M059J (cell line): ENCODE data around the gene ZHX3. TPM values are rescaled to one million over a fixed set of nuclear protein-coding genes. Genes with fewer than 3 reads are reported as not detected.

ENCODE experiments used
- DNase-seq: peaks from one replicate; pipeline ENCODE4 v3.0.0-alpha.2; 2012; ENCODE audit warnings: low read depth
- total RNA-seq: library from RNA; depleted of rRNA; stranded (reverse); fragments of >200 nt; shearing (Covaris generic); gene quantifications from 2 replicates; pipeline ENCODE4 v1.2.3, GENCODE V29; 2014

ZHX3 gene
- total RNA-seq, 1 experiment from 2014 or later = 42.6 TPM

- DNase-seq = no peak
These were observed 119.1 kb downstream of the ZHX3 start for GRCh38 chr20:41198443-41198842.

GRCh38 chr20:41196653-41197225 lies 120.8 kb downstream of the ZHX3 start:
- DNase-seq = no peak

DNA sequence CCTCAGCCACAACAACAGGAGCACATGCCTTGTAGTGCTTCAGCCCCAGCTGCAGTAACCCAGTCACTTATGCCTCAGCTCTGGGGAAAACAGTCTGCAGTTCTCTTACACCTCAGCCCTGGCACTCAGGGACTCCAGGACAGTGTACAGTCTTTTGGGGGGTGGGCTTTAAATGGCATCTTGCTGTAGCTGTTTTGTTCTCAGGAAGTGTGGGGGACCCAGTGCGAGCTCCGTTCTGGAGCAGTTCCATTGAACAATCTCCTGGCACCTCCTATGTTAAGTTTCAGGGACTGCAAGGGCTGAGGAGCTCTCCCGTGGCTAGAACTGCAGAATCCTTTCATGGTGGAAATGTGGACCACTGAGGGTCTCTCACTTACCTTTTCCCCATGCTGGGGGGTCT lies 125.0 kb downstream of the ZHX3 start:
- DNase-seq = no peak

- DNase-seq = no peak
These were observed 125.7 kb downstream of the ZHX3 start for GRCh38 chr20:41191562-41192500.

- no peak for DNase-seq
These were observed 129.9 kb downstream of the ZHX3 start for GRCh38 chr20:41187668-41188067.

DNA sequence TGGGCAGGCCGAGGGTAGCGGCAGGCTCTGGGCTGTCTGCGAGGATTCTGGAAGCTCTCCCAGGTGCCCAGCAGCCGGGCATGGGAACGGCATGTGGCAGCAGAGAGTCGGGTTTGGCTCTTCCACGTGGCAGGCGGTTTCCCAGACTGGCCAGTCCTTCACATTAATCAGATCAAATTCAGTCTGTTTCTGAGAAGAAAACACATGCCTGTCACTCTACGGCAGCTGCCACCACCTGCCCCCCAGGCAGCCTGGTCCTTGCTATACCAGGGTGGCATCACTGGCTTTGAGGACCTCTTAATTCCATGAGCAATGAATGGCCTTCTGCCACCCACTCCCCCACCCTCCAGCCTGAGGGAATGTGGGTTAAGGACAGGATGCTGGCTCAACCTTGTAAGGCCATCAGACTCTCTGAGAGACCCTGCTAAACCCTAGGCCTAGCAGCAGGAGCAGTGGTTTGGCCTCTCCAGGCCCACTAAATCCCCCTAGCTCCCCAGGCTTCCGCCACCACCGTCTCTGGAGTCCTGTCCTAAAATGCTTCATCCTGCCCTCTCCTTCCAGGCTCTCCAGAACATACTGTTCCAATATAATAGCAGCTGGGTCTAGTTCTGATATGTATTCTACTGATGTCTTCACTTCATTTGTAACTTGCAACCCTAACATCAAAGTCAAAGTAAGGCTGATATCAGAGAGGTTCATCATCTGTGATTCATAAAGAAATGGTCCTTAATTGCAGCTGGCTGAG lies 132.3 kb downstream of the ZHX3 start:
- DNase-seq = no peak

GRCh38 chr20:41183831-41184230 lies 133.7 kb downstream of the ZHX3 start:
- no peak for DNase-seq

- DNase-seq = no peak
These were observed 134.1 kb downstream of the ZHX3 start for GRCh38 chr20:41183391-41183790.

DNA sequence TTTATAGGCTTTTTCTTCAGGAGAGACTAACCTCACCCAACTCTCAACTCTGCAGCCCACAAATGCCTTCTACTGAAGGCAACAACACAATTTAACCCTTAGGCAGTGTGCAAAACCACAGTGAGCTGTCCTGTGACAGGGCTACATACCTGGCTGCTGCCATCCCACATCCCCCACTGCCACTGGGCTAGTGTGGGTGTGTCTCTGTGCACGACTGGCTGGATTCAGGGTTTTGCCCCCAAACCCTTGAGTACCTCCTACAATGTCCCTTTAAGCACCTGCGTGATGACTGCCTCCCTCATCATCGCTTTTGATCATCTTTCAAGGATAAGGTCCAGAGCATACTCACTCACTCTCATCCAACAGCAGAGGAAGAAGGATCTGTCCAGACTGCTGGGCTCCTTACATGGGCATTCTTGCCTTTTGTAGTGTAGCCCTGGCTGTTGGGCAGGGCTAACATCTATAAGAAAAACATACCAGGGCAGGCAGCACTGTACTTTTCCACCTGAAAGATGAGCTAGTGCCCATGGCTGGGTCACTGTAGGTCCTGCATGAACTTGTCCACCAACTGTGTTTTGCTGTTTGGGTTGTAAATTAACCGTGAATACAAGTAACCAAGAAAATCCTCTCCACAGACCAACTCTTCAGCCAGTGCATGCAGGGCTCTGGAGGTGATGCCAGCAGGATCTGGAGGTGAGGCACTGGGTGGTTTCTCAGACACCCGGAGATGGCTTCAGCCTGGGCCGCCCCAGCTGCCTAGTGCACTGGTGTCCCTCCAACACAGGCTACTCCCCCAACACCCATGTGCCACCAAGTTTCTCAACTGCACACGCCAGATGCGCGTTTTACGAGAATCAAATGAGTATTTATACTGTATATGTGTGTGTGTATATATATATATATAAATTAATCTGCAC lies 135.0 kb downstream of the ZHX3 start:
- DNase-seq = peak; percentile 84

DNA sequence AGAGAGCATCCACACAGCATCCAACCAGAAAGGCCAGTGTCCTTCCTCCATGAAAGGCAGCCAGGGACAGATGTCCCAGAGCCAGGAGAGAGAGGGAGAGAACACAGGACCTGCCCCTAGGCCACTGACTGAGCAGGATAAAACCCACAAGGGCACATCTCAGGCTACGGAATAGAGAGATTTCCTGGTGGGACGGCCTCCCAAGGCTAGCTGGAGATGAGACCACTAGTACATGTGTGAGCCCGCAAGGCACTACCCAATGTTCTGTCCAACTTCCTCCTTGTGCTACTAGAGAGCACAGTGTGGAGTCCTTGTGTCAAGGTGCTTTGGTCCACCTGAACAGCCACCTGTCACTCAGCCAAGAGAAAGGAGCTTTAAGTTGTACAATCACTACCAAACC lies 136.0 kb downstream of the ZHX3 start:
- DNase-seq = no peak

GRCh38 chr20:41180599-41181333 lies 136.8 kb downstream of the ZHX3 start:
- no peak for DNase-seq

DNA sequence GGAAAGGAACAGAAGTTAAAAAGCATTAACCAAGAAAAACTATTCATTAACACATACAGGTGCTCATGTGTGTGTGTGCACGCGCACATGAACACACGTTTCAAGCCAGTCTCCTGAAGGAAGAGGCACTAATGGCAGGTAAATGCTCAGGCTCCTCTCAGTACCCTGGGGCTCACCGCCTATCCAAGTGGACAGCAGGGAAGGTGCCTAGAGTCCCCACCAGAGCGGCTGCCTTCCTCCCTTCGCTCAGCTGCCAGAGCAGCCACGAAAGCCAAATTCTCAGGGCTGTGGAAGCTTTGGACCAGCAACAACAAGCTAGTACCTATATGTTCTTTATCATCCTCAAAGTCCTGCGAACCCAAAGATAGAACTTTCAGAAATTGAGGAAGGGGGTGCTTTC lies 137.6 kb downstream of the ZHX3 start:
- no peak for DNase-seq

GRCh38 chr20:41178904-41179432 lies 138.6 kb downstream of the ZHX3 start:
- no peak for DNase-seq

DNA sequence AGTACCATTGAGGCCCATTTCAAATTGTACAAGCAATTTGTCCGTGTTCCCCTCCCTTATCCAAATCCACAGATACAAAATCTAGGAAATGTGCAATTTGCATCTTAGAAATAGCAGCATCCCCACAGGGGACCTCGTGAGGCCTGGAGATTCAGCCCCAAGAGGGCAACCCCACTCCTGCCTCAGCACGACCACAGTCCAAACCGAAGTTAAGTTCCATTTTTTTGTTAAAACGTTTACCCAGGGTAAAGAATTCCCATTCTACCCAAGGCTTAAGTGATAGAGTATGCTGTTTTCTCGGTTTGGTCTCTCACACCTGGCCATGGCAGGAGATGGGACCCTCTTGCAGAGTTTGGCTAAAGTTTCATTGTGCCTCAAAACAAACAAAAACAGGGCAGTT lies 139.0 kb downstream of the ZHX3 start:
- no peak for DNase-seq

GRCh38 chr20:41177636-41178035 lies 139.9 kb downstream of the ZHX3 start:
- DNase-seq = peak; percentile 96

DNA sequence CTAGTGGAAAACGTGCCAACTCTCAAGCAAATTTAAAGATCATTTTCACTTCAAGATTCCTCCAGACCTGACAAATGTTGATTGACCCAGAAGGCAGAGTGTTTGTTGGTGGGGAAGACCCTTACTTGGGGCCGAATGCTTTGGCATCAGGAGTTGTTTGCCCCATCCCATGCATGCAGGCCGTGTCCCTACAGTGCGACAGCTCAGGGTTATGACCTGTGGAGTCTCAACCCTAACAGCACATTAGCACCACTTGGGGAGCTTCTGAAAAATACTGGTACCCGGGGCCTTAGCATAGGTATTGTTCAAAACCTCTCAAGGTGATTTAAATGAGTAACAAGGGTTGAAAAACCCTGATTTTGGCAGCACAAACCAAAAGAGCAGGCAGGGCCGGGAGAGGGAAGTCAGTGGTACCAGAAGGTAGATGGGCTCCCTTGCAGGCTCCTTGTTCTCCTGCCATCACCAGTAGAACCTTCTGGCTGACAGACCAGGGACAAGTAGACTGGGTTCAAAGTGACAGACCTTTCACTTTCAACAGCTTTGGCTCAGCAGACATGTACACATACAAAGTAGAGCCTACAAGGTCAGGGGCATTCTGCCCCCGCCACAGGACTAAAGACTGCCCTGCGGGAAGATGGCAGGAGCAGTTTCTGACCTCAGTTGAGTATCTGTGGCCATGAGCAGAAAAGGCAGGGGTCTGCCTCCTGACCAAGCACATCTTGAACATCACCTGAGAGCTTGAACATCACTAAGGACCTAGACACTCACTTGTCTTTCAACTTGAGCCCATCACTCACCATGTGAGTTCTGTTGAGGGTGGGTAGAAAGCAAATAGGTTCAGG lies 140.6 kb downstream of the ZHX3 start:
- no peak for DNase-seq

DNA sequence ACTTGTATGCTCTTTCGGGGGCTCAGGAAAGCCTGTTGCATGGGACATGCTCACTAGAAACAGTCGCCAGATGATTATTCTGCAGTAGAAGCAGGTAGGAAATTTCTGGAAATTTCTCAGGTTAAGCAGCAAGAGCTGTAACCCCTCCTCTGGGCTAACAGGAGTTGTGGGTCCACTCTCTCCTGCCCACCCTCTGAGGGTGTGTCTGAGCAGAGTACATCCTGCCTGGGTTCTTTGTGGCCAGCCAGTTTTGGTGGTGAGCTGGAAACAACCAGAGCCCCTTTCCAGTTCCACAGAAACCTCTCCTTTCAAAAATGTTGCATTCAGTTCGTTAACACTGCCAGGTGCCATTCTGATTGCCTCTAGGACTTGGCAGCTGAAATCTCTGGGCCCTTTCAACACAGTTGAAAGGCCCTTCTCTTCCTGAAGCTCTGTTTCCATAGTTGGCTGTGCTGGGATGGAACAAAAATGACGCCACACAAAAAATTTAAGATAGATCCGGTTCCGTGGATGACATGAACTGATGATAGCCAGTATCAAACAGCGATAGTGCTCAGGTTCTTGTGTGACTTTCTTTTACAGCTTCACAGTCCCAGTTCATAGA lies 141.7 kb downstream of the ZHX3 start:
- DNase-seq = no peak

DNA sequence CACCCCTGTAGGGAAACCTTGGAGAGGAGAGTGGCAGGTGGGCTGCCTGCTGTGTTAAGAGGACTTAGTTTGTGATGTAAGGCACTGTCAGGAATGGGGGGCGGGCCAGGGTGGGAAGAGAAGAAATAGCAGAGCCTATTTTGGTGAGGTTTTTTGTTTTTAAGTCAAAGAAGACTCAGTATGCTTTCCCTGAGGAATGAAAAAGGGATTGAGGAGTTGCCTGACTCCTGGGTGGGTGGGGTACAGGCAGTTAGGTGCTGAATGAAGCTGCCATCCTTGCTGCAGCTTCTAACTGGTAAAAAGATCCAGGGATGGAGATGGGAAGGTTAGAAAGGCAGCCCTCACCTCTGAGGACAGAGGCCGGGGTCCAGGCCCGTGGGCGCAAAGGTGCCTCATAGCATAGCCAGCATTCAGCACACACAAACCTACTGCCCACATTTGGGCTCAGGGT lies 142.3 kb downstream of the ZHX3 start:
- DNase-seq = no peak

- DNase-seq = peak; percentile 30
These were observed 142.7 kb downstream of the ZHX3 start for GRCh38 chr20:41174782-41175181.
